Liver (tissue), 9 donors: ENCODE results near the gene HELZ2. TPM values are rescaled to one million over a fixed set of nuclear protein-coding genes. Genes with fewer than 3 reads are reported as not detected.

ENCODE experiments used
- DNase-seq: peaks from one replicate; pipeline ENCODE4 v3.0.0-alpha.2; 2017; ENCODE audit warnings: low spot score
- H3K27ac ChIP-seq, 2 donors: one replicate each; pipeline ENCODE4 v1.7.0; 2013; ENCODE audit warnings: inconsistent platforms in 2 of 2, low read length in 2 of 2, control low read depth in 1 of 2, low read depth in 1 of 2, mild to moderate bottlenecking in 1 of 2
- H3K27me3 ChIP-seq, 4 donors: one replicate each; pipeline versions ENCODE4 v1.6.1 to v1.7.0; 2013; ENCODE audit warnings: low read length in 3 of 4, inconsistent platforms in 1 of 4, mild to moderate bottlenecking in 1 of 4, moderate library complexity in 1 of 4; ENCODE audit not compliant: control insufficient read depth in 4 of 4, insufficient read depth in 4 of 4
- H3K36me3 ChIP-seq, 4 donors: one replicate each; pipeline versions ENCODE4 v1.6.1 to v1.7.0; 2013; ENCODE audit warnings: low read length in 3 of 4, mild to moderate bottlenecking in 3 of 4, low read depth in 1 of 4, moderate library complexity in 1 of 4; ENCODE audit not compliant: control insufficient read depth in 4 of 4, insufficient read depth in 3 of 4
- H3K4me1 ChIP-seq, 4 donors: one replicate each; pipeline versions ENCODE4 v1.6.1 to v1.7.0; 2013; ENCODE audit warnings: low read length in 3 of 4, mild to moderate bottlenecking in 3 of 4, moderate library complexity in 1 of 4; ENCODE audit not compliant: control insufficient read depth in 4 of 4, insufficient read depth in 4 of 4
- H3K4me3 ChIP-seq, 3 donors: one replicate each; pipeline versions ENCODE4 v1.6.1 to v1.7.0; 2013; ENCODE audit warnings: low read length in 3 of 3, control low read depth in 1 of 3, low read depth in 1 of 3, mild to moderate bottlenecking in 1 of 3
- H3K9ac ChIP-seq, 2 donors: one replicate each; pipeline ENCODE4 v1.7.0; 2013; ENCODE audit warnings: low read length in 2 of 2, mild to moderate bottlenecking in 2 of 2, moderate library complexity in 2 of 2, control low read depth in 1 of 2, low read depth in 1 of 2
- H3K9me3 ChIP-seq, 4 donors: one replicate each; pipeline versions ENCODE4 v1.6.1 to v1.7.0; 2013; ENCODE audit warnings: low read length in 3 of 4; ENCODE audit not compliant: control insufficient read depth in 4 of 4
- ATF3 ChIP-seq: IDR thresholded peaks from 2 replicates; pipeline ENCODE4 v1.6.1; 2016; ENCODE audit warnings: antibody characterized with exemption
- CTCF ChIP-seq: fragments of 150-350 bp; IDR thresholded peaks from 2 replicates; pipeline ENCODE4 v1.5.1; 2017; ENCODE audit warnings: improper control_type of control experiment, low read depth, low read length; ENCODE audit not compliant: missing input control
- EGR1 ChIP-seq, 2 donors: IDR thresholded peaks; 2 replicates each; pipeline ENCODE4 v1.6.1; 2016 to 2018; ENCODE audit warnings: antibody characterized with exemption in 2 of 2, low read depth in 2 of 2
- FOXA1 ChIP-seq: IDR thresholded peaks from 2 replicates; pipeline ENCODE4 v1.6.1; 2016; ENCODE audit warnings: antibody characterized with exemption
- FOXA2 ChIP-seq: IDR thresholded peaks from 2 replicates; pipeline ENCODE4 v1.6.1; 2016; ENCODE audit warnings: antibody characterized with exemption
- GABPA ChIP-seq, 2 donors: IDR thresholded peaks in 1 of 2; conservative IDR thresholded peaks in 1 of 2; 2 replicates each; pipeline ENCODE4 v1.6.1; 2016; ENCODE audit warnings: antibody characterized with exemption in 2 of 2, mild to moderate bottlenecking in 1 of 2, moderate library complexity in 1 of 2
- HNF4A ChIP-seq, 2 donors: conservative IDR thresholded peaks; 2 replicates each; pipeline ENCODE4 v1.6.1; 2016; ENCODE audit warnings: antibody characterized with exemption in 2 of 2, mild to moderate bottlenecking in 2 of 2
- HNF4G ChIP-seq: IDR thresholded peaks from 2 replicates; pipeline ENCODE4 v1.6.1; 2016; ENCODE audit warnings: antibody characterized with exemption
- JUND ChIP-seq, 2 donors: IDR thresholded peaks; 2 replicates each; pipeline ENCODE4 v1.6.1; 2016; ENCODE audit warnings: antibody characterized with exemption in 2 of 2
- MAX ChIP-seq: IDR thresholded peaks from 2 replicates; pipeline ENCODE4 v1.6.1; 2016; ENCODE audit warnings: antibody characterized with exemption
- NR2F2 ChIP-seq: IDR thresholded peaks from 2 replicates; pipeline ENCODE4 v1.6.1; 2016; ENCODE audit warnings: antibody characterized with exemption
- RAD21 ChIP-seq, 2 donors: IDR thresholded peaks; 2 replicates each; pipeline ENCODE4 v1.6.1; 2016; ENCODE audit warnings: antibody characterized with exemption in 2 of 2, mild to moderate bottlenecking in 2 of 2
- RXRA ChIP-seq, 2 donors: IDR thresholded peaks; 2 replicates each; pipeline ENCODE4 v1.6.1; 2017 to 2018; ENCODE audit warnings: antibody characterized with exemption in 2 of 2, mild to moderate bottlenecking in 1 of 2
- SP1 ChIP-seq: IDR thresholded peaks from 2 replicates; pipeline ENCODE4 v1.6.1; 2018; ENCODE audit warnings: antibody characterized with exemption, mild to moderate bottlenecking
- TAF1 ChIP-seq: conservative IDR thresholded peaks from 2 replicates; pipeline ENCODE4 v1.6.1; 2016; ENCODE audit warnings: antibody characterized with exemption, mild to moderate bottlenecking
- YY1 ChIP-seq: IDR thresholded peaks from 2 replicates; pipeline ENCODE4 v1.6.1; 2016; ENCODE audit warnings: antibody characterized with exemption, mild to moderate bottlenecking
- WGBS: extraction: QIAGEN DNeasy Blood & Tissue Kit; methylation state at CpG from one replicate; pipeline ENCODE4 v1.1.7; 2013; 5-methylcytosine and 5-hydroxymethylcytosine counted together
- polyA plus RNA-seq, 2 donors: library from polyadenylated mRNA; stranded (reverse) in 1 of 2; unstranded in 1 of 2; fragments of 200-250 nt in 1 of 2; fragments of >200 nt in 1 of 2; fragmentation: Nextera tagmentation in 1 of 2; extraction: Ambion mirVana in 1 of 2; gene quantifications; one replicate each; pipeline versions ENCODE4 v1.2.1 to v1.2.3, GENCODE V29; 2013 to 2015
- total RNA-seq, 2 donors: library from RNA; depleted of rRNA; stranded (reverse); fragments of >200 nt; gene quantifications; one replicate each; pipeline ENCODE4 v1.2.3, GENCODE V29; 2014
- TF ChIP-seq, protein P1 (sequence below): IDR thresholded peaks from 2 replicates; pipeline ENCODE4 v1.6.1; 2016; ENCODE audit warnings: antibody characterized with exemption
- TF ChIP-seq, protein P2 (sequence below): IDR thresholded peaks from 2 replicates; pipeline ENCODE4 v1.6.1; 2016; ENCODE audit warnings: antibody characterized with exemption, mild to moderate bottlenecking
- donor health status: healthy.
- donor health status: healthy.
- donor health status: healthy.
- donor health status: healthy.
- donor health status: healthy.

HELZ2 gene
- total and polyA plus RNA-seq, 4 donors, result 3.7 to 26.6 (median 15.5) TPM

DNA sequence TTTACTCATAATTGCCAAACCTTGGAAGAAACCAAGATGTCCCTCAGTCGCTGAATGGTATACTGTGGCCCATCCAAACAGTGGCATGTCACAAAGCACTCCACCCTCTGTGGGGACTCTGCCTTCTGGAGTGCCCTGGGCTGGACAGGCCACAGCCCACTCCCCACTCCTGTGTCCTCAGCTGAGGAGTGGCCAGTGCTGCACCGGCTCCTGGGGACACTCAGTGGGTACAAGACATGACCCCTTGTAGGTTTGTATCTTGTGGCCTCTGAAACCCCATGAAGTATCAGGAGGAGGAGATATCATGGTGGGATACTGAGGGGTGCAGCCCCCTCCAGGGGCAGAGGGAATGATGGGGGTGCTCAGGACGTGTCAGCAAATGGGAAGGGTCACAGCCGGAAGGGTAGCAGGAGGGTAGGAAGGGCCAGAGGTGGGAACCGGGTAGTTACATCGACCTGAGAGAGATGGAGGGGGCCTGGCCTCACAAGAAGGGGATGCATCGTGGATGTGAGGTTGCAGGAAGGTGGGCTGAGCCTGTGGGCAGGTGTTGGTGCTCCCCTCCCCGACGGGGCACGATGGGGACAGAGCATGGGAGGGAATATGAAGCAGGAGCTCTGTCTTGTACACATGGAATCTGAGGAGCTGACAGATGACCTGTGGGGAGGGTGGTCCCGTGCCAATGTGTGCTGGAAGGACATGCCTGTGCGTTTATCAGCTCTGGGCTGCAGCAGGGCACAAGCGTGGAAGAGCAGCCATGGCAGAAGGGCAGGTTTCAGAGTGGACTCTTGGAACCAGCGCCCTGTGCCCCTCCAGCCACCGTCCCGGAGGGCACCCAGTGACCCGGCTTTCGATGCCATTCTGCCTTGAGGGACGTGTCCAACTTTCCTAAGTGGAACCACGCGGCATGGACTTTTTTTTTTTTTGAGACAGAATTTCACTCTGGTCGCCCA, 11.9 kb upstream of the HELZ2 start:
- no peaks in the 10 kb centered on the region for H3K27me3 ChIP-seq
- WGBS, result 86% methylated on average over 22 of the region's 22 CpGs
- no peak overlapping the region for H3K4me3 ChIP-seq
- H3K27ac ChIP-seq, result no peak overlapping the region
- TF ChIP-seq HNF4A (conservative IDR thresholded peaks at IDR 0.05) (no peak), NR2F2 (no peak), FOXA2 (no peak), SP1 (no peak), JUND (IDR thresholded peaks at IDR 0.05) (no peak), EGR1 (IDR thresholded peaks at IDR 0.05; ENCODE audit: low read depth in 2 of 2) (no peak), GABPA (IDR thresholded peaks at IDR 0.05 in 1 of 2, conservative IDR thresholded peaks at IDR 0.05 in 1 of 2) (no peak), RXRA (IDR thresholded peaks at IDR 0.05) (no peak), ATF3 (no peak), MAX (no peak), YY1 (no peak), CTCF (no peak), FOXA1 (no peak), RAD21 (IDR thresholded peaks at IDR 0.05) (no peak), HNF4G (no peak), TAF1 (no peak)
- TF ChIP-seq, protein P1, sequence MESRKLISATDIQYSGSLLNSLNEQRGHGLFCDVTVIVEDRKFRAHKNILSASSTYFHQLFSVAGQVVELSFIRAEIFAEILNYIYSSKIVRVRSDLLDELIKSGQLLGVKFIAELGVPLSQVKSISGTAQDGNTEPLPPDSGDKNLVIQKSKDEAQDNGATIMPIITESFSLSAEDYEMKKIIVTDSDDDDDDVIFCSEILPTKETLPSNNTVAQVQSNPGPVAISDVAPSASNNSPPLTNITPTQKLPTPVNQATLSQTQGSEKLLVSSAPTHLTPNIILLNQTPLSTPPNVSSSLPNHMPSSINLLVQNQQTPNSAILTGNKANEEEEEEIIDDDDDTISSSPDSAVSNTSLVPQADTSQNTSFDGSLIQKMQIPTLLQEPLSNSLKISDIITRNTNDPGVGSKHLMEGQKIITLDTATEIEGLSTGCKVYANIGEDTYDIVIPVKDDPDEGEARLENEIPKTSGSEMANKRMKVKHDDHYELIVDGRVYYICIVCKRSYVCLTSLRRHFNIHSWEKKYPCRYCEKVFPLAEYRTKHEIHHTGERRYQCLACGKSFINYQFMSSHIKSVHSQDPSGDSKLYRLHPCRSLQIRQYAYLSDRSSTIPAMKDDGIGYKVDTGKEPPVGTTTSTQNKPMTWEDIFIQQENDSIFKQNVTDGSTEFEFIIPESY, result no peak
- TF ChIP-seq, protein P2, sequence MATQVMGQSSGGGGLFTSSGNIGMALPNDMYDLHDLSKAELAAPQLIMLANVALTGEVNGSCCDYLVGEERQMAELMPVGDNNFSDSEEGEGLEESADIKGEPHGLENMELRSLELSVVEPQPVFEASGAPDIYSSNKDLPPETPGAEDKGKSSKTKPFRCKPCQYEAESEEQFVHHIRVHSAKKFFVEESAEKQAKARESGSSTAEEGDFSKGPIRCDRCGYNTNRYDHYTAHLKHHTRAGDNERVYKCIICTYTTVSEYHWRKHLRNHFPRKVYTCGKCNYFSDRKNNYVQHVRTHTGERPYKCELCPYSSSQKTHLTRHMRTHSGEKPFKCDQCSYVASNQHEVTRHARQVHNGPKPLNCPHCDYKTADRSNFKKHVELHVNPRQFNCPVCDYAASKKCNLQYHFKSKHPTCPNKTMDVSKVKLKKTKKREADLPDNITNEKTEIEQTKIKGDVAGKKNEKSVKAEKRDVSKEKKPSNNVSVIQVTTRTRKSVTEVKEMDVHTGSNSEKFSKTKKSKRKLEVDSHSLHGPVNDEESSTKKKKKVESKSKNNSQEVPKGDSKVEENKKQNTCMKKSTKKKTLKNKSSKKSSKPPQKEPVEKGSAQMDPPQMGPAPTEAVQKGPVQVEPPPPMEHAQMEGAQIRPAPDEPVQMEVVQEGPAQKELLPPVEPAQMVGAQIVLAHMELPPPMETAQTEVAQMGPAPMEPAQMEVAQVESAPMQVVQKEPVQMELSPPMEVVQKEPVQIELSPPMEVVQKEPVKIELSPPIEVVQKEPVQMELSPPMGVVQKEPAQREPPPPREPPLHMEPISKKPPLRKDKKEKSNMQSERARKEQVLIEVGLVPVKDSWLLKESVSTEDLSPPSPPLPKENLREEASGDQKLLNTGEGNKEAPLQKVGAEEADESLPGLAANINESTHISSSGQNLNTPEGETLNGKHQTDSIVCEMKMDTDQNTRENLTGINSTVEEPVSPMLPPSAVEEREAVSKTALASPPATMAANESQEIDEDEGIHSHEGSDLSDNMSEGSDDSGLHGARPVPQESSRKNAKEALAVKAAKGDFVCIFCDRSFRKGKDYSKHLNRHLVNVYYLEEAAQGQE, result no peak
- H3K9ac ChIP-seq, result no peak overlapping the region
- H3K4me1 ChIP-seq, result no peaks in the 10 kb centered on the region
- no peaks in the 10 kb centered on the region for H3K9me3 ChIP-seq
- H3K36me3 ChIP-seq, result peaks cover 0 to 16% (median 6%) of the 10 kb centered on the region in 4 donors
- no peak for DNase-seq
